Muscle of leg (tissue), 11 donors: ENCODE data around the gene SORCS1. TPM values are rescaled to one million over a fixed set of nuclear protein-coding genes. Genes with fewer than 3 reads are reported as not detected.

Experiments used
- DNase-seq: peaks from one replicate; pipeline ENCODE4 v3.0.0; 2013
- H3K27ac ChIP-seq: one replicate; pipeline ENCODE4 v1.5.1; 2013; ENCODE audit warnings: mild to moderate bottlenecking, low read length, control low read depth
- H3K27me3 ChIP-seq: one replicate; pipeline ENCODE4 v1.6.1; 2013; ENCODE audit warnings: low read length; ENCODE audit not compliant: control insufficient read depth, insufficient read depth
- H3K36me3 ChIP-seq: one replicate; pipeline ENCODE4 v1.6.1; 2013; ENCODE audit warnings: low read length; ENCODE audit not compliant: control insufficient read depth, insufficient read depth
- H3K4me1 ChIP-seq: one replicate; pipeline ENCODE4 v1.6.1; 2013; ENCODE audit warnings: low read length; ENCODE audit not compliant: control insufficient read depth, insufficient read depth
- H3K4me3 ChIP-seq: one replicate; pipeline ENCODE4 v1.5.1; 2013; ENCODE audit warnings: low read length, control low read depth
- H3K9me3 ChIP-seq: replicated peaks from 2 replicates; pipeline ENCODE4 v1.6.1; 2013; ENCODE audit warnings: low read depth, low read length; ENCODE audit not compliant: control insufficient read depth
- WGBS: methylation state at CpG from one replicate; pipeline ENCODE4 v1.1.5; 2013; ENCODE audit warnings: missing lambda C conversion rate; ENCODE audit not compliant: insufficient coverage; 5-methylcytosine and 5-hydroxymethylcytosine counted together
- polyA plus RNA-seq, 8 donors: library from polyadenylated mRNA; unstranded; fragments of 120-200 nt; gene quantifications; one replicate each; pipeline versions ENCODE4 v1.2.1 to v1.2.3, GENCODE V29; 2013; ENCODE audit warnings: inconsistent platforms in 1 of 8, low replicate concordance in 1 of 8; ENCODE audit not compliant: insufficient read length in 8 of 8, insufficient read depth in 1 of 8
- total RNA-seq: library from RNA; stranded (reverse); fragments of 120-200 nt; gene quantifications from one replicate; pipeline ENCODE4 v1.2.4, GENCODE V29; 2013

The SORCS1 gene
- total and polyA plus RNA-seq, 9 donors, result 2.4 to 6.2 (median 3.8) TPM

DNA sequence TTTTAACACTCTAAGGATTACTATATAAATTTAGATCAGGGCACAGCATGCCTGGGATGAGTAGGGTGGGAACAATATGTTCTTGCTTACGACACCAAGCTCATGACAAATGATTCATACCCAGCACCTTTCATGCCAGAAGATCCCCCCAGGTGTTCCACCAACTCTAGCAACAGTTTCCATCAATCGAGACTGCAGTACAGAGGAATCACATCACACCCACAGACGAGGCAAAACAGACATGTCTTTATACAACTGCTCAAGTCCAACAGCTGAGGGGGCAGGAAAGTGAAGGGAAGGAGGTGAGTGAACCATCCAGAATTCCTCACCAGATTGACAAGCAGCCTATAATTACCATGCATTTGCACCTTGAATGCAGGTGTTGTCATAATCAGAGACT is 3.6 kb downstream of the SORCS1 start:
- no peak overlapping the region for H3K4me3 ChIP-seq
- H3K27me3 ChIP-seq, result peaks cover 31% of the 10 kb centered on the region
- H3K27ac ChIP-seq, result no peak overlapping the region
- peaks cover 5% of the 10 kb centered on the region for H3K4me1 ChIP-seq
- DNase-seq, result no peak
- no peaks in the 10 kb centered on the region for H3K36me3 ChIP-seq
- no CpG with 5 or more reads among the region's 3 CpGs for WGBS
- H3K9me3 ChIP-seq, result no peaks in the 10 kb centered on the region

DNA sequence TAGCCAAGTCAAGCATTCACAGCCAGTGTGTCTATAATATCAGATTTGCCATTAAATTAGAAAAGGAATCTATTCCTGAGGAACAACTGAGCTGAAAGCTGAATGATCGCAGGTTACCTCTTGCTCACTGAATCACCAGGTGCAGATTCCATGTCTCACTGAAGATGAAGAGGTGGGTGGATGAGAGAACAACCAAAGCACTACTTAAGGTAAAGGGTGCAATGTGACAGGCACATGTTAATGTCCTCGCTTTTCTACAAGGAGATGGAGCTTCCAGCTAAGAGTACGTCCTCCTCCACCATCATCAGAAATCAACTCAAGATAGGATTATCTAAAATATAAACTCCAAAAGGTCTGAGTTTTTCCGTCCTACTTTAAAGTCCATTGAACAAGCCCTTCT is 4.6 kb downstream of the SORCS1 start:
- Histone ChIP-seq H3K27me3 (peaks cover 22% of the 10 kb centered on the region), H3K4me3 (no peak overlapping the region), H3K36me3 (no peaks in the 10 kb centered on the region), H3K27ac (no peak overlapping the region), H3K9me3 (no peaks in the 10 kb centered on the region), H3K4me1 (peaks cover 5% of the 10 kb centered on the region)
- WGBS, result 83% methylated on average over 2 of the region's 4 CpGs
- no peak for DNase-seq

DNA sequence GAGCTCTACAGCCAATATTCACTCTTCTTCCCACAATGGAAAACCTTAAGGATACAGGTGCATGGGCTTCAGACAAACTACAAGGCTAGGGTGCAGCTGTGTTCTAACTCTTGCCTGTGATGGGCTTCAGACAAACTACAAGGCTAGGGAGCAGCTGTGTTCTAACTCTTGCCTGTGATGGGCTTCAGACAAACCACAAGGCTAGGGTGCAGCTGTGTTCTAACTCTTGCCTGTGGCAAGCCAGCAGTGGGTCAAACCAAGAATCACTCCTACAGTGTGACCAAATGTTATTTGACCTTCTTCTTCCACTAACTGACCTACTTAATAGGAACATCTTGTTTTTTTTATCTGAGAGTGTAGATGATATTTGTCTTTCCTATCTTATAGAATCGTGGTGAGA is 7.4 kb downstream of the SORCS1 start:
- no peaks in the 10 kb centered on the region for H3K4me1 ChIP-seq
- WGBS, result no CpG with 5 or more reads among the region's 1 CpG
- H3K27ac ChIP-seq, result no peak overlapping the region
- H3K9me3 ChIP-seq, result peaks cover 3% of the 10 kb centered on the region
- H3K4me3 ChIP-seq, result no peak overlapping the region
- no peak for DNase-seq
- H3K36me3 ChIP-seq, result no peaks in the 10 kb centered on the region
- H3K27me3 ChIP-seq, result peaks cover 6% of the 10 kb centered on the region

DNA sequence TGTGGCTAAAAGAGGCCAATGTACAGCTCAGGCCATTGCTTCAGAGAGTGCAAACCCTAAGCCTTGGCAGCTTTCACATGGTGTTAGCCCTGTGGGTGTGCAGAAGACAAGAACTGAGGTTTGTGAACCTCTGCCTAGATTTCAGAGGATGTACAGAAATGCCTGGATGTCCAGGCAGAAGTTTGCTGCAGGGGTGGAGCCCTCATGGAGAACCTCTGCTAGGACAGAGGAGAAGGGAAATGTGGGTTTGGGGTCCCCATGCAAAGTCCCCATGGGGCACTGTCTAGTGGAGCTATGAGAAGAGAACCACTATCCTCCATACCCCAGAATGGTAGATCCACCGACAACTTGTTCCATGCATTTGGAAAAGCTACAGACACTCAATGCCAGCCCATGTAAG is 12.4 kb downstream of the SORCS1 start:
- Histone ChIP-seq H3K27me3 (no peaks in the 10 kb centered on the region), H3K27ac (no peak overlapping the region), H3K4me3 (no peak overlapping the region), H3K36me3 (no peaks in the 10 kb centered on the region), H3K9me3 (peaks cover 3% of the 10 kb centered on the region), H3K4me1 (no peaks in the 10 kb centered on the region)
- no CpG with 5 or more reads among the region's 1 CpG for WGBS
- DNase-seq, result no peak

DNA sequence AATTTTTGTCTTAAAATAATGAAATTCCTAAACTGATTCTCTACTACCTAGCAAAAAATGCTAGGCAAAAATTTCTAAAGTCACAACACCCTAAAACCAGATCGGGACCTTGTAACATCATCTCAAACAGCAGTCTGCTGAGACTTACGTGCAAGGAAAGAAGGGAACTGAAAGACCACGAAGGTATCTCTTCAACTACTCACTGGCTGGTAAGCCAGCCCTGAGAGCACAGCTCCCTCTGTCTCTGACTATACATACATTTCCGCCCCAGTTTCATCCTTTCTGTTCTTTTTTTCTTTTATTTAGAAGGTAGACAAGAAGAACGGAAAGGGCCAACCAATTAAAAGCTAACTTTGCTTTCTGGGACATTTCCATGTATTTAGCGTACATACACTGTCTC is 15.6 kb downstream of the SORCS1 start:
- Histone ChIP-seq H3K27ac (no peak overlapping the region), H3K27me3 (no peaks in the 10 kb centered on the region), H3K4me1 (no peaks in the 10 kb centered on the region), H3K4me3 (no peak overlapping the region), H3K36me3 (no peaks in the 10 kb centered on the region), H3K9me3 (peaks cover 3% of the 10 kb centered on the region)
- WGBS, result 76% methylated on average over 2 of the region's 6 CpGs
- no peak for DNase-seq

DNA sequence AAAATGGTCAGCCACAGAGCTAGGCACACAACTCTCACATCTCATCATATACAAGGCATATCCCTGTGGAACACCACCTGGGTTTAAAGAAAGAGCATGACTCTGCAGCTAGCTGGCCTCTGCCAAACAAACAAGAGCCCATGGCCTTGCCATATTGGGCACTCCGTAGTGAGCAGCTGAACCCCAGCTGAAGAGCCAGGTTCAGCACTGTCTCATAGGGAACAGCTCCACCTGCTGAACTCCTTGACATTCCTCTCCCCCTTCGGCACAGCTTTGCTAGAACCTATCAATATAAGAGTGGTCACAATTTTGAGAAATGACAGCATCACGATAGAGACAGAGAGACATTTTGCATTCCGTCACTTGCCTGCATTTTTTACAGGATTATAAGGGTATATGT is 20.0 kb downstream of the SORCS1 start:
- WGBS, result 0% methylated on average over 1 of the region's 4 CpGs

DNA sequence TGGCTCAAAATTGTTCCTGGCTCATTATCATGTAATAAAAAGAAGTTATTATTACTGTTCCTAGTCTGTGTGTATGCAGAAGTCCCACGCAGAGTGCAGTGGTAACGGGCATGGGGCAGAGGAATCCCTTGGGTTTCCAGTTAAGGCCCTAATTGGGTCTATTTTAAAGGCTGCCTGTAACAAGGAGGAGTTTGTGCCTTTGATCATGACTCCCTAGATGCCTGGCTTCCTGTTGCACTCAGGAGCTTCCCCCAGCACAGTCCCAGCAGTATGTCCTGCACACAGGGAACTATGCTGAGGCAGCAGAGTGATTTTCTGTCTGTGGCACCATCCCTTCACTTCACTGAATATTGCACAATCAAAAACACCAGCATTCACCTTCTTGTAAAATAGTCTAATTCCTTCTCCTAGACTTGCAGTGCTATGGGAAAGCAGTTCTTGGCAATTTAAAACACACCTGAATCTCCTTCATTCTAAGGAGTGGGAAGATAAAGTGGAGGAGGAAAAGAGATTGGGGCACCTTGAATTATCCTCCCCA is 22.9 kb downstream of the SORCS1 start:
- Histone ChIP-seq H3K4me1 (no peaks in the 10 kb centered on the region), H3K27me3 (no peaks in the 10 kb centered on the region), H3K27ac (no peak overlapping the region), H3K36me3 (no peaks in the 10 kb centered on the region), H3K4me3 (no peak overlapping the region), H3K9me3 (no peaks in the 10 kb centered on the region)
- no CpG with 5 or more reads among the region's 2 CpGs for WGBS
- no peak for DNase-seq

More for the DNA sequence above, 20.0 kb downstream of the SORCS1 start:
- DNase-seq, result no peak
- no peak overlapping the region for H3K27ac ChIP-seq
- no peaks in the 10 kb centered on the region for H3K4me1 ChIP-seq
- H3K36me3 ChIP-seq, result no peaks in the 10 kb centered on the region
- H3K9me3 ChIP-seq, result no peaks in the 10 kb centered on the region
- H3K4me3 ChIP-seq, result no peak overlapping the region
- no peaks in the 10 kb centered on the region for H3K27me3 ChIP-seq

DNA sequence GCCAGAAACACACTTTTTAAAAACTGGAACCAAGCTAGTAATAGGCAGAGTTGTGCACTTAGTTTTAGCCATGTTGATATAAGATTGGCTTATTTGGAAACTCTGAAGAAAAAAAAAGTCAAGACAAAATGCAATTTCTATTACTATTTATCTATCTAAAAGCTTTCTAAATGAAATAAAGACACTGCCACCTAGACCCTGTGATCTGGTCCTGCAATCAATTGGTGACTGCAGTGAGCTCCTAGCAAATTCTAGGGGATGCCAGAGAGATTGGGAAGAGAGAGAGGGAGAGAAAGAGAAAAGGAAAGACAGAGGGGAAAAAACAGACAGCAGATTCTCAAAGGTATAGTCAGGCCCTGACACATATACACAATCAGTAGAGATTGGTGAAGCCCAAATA is 25.3 kb downstream of the SORCS1 start:
- DNase-seq, result no peak
- no peaks in the 10 kb centered on the region for H3K27me3 ChIP-seq

DNA sequence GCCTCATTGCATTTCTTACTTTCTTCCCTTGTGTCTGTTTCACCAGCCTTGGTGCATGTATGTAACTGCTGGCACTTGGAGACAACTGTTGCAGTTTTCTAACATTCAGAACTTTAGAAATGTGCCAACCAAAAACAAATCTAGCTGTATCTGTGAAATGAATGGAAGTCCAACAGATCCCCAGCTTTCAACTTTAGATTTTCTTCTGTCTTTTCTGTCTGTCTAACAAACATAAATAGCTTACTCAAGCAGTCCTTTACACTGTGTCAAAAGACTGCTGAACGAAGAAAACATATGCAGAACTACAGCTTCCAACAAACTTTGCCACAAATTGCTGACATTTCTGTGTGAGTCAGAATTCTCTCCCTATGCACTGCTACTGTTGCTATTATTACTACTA is 30.9 kb downstream of the SORCS1 start:
- WGBS, result no CpG with 5 or more reads among the region's 1 CpG
- no peaks in the 10 kb centered on the region for H3K27me3 ChIP-seq
- no peaks in the 10 kb centered on the region for H3K9me3 ChIP-seq
- H3K36me3 ChIP-seq, result no peaks in the 10 kb centered on the region
- no peak overlapping the region for H3K4me3 ChIP-seq
- peak; percentile 30 for DNase-seq
- H3K27ac ChIP-seq, result no peak overlapping the region
- no peaks in the 10 kb centered on the region for H3K4me1 ChIP-seq

More for the DNA sequence above, 25.3 kb downstream of the SORCS1 start:
- no peaks in the 10 kb centered on the region for H3K4me1 ChIP-seq
- H3K27ac ChIP-seq, result no peak overlapping the region
- no peaks in the 10 kb centered on the region for H3K36me3 ChIP-seq
- H3K4me3 ChIP-seq, result no peak overlapping the region
- H3K9me3 ChIP-seq, result no peaks in the 10 kb centered on the region

DNA sequence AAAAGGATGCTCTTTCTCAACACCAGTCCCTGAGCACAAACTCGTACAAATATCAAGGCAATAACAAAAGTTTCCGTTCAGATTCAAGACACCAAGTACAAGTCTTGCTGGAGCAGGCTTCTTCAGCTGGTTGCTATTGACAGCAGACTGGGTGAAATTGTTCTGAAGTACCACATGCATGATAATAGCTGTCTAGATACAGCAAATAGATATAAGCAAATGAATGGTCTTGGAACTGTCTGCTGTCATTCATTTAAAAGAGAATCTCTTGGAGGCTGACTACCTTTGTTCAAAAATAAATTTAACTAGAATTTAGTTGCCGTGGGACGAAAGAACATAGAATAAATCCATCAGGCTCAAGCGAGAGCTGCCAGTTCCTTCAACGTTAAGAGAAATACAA is 35.5 kb downstream of the SORCS1 start:
- no peaks in the 10 kb centered on the region for H3K36me3 ChIP-seq
- no peaks in the 10 kb centered on the region for H3K9me3 ChIP-seq
- H3K4me1 ChIP-seq, result no peaks in the 10 kb centered on the region
- H3K27ac ChIP-seq, result no peak overlapping the region
- H3K4me3 ChIP-seq, result no peak overlapping the region
- 80% methylated on average over 5 of the region's 6 CpGs for WGBS
- DNase-seq, result no peak
- H3K27me3 ChIP-seq, result no peaks in the 10 kb centered on the region

DNA sequence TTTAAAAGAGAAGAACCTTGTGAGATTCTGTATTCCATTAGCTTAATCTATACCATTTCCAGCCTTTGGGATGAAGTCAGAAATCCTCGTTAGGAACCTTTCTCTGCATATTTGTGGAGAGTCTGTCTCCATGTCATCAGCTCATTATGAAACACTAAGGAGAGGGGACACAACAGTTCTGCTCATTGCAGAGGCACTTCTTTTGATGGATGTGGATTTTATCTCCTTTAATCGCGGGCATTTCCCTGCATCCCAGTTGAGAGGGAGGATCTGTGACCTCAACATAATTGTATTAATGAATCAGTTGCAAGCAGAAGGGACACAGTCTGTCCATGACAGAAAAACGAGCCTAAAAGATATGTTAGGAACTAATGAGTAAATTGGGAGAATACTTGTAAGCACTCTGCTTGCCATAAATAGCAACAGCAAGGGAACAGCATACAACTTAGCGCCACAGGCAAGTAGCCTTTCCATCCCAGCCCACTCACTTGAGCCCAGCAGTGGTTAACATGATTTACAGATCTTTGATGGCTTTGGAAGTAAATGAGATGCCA is 37.9 kb downstream of the SORCS1 start:
- WGBS, result no CpG with 5 or more reads among the region's 5 CpGs
- Histone ChIP-seq H3K4me1 (no peaks in the 10 kb centered on the region), H3K27me3 (no peaks in the 10 kb centered on the region), H3K36me3 (no peaks in the 10 kb centered on the region), H3K9me3 (no peaks in the 10 kb centered on the region), H3K27ac (no peak overlapping the region), H3K4me3 (no peak overlapping the region)
- DNase-seq, result no peak
